22Rv1 (cell line): ENCODE results near the gene HACD1.

Source experiments
- H3K27ac ChIP-seq: fragments of 450-650 bp; 2 replicates; pipeline ENCODE4 v1.5.1; 2017
- ZFX ChIP-seq: fragments of 450-650 bp; IDR thresholded peaks from 2 replicates; pipeline ENCODE4 v1.6.1; 2017; ENCODE audit warnings: antibody characterized with exemption, borderline replicate concordance
- TF ChIP-seq, protein P1 (sequence below): fragments of 450-650 bp; IDR thresholded peaks from 2 replicates; pipeline ENCODE4 v1.5.1; 2017; ENCODE audit warnings: mild to moderate bottlenecking

Gene HACD1, protein sequence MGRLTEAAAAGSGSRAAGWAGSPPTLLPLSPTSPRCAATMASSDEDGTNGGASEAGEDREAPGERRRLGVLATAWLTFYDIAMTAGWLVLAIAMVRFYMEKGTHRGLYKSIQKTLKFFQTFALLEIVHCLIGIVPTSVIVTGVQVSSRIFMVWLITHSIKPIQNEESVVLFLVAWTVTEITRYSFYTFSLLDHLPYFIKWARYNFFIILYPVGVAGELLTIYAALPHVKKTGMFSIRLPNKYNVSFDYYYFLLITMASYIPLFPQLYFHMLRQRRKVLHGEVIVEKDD

GRCh38 chr10:17617031-17617911 is at the start of gene HACD1:
TSS of gene HACD1 (minus strand) at chr10:17617374. CDS start at chr10:17617339, 35 bp downstream.
- TF ChIP-seq, protein P1, sequence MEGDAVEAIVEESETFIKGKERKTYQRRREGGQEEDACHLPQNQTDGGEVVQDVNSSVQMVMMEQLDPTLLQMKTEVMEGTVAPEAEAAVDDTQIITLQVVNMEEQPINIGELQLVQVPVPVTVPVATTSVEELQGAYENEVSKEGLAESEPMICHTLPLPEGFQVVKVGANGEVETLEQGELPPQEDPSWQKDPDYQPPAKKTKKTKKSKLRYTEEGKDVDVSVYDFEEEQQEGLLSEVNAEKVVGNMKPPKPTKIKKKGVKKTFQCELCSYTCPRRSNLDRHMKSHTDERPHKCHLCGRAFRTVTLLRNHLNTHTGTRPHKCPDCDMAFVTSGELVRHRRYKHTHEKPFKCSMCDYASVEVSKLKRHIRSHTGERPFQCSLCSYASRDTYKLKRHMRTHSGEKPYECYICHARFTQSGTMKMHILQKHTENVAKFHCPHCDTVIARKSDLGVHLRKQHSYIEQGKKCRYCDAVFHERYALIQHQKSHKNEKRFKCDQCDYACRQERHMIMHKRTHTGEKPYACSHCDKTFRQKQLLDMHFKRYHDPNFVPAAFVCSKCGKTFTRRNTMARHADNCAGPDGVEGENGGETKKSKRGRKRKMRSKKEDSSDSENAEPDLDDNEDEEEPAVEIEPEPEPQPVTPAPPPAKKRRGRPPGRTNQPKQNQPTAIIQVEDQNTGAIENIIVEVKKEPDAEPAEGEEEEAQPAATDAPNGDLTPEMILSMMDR: no peak; the same call in 1 of the 2 replicates
- TF ChIP-seq ZFX: no peak
- H3K27ac ChIP-seq: no peak within 1 kb of the TSS

DNA sequence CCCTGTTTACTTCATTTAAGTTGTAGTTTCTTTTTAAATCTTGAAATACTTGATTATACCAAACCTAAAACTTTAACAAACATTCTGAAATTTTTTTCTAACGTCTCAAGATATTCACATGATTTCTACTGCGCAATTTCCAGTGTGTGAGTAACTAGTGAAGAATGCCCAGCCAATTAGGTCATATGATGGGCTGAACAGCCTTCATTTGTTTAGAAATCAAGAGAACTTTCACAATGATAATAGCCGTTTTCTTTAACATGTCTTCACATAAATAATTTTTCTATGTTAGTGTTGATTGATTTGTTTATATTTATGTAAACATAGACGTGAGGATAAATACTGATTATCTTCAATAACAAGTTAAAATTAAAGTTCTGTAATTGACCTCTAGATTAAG is 48.6 kb upstream of the HACD1 start:
- H3K27ac ChIP-seq: no peak overlapping the region
- TF ChIP-seq ZFX: no peak
- TF ChIP-seq, protein P1: no peak

GRCh38 chr10:17663450-17663849 is 46.3 kb upstream of the HACD1 start:
- no peak overlapping the region for H3K27ac ChIP-seq
- TF ChIP-seq ZFX: no peak
- TF ChIP-seq, protein P1: no peak

DNA sequence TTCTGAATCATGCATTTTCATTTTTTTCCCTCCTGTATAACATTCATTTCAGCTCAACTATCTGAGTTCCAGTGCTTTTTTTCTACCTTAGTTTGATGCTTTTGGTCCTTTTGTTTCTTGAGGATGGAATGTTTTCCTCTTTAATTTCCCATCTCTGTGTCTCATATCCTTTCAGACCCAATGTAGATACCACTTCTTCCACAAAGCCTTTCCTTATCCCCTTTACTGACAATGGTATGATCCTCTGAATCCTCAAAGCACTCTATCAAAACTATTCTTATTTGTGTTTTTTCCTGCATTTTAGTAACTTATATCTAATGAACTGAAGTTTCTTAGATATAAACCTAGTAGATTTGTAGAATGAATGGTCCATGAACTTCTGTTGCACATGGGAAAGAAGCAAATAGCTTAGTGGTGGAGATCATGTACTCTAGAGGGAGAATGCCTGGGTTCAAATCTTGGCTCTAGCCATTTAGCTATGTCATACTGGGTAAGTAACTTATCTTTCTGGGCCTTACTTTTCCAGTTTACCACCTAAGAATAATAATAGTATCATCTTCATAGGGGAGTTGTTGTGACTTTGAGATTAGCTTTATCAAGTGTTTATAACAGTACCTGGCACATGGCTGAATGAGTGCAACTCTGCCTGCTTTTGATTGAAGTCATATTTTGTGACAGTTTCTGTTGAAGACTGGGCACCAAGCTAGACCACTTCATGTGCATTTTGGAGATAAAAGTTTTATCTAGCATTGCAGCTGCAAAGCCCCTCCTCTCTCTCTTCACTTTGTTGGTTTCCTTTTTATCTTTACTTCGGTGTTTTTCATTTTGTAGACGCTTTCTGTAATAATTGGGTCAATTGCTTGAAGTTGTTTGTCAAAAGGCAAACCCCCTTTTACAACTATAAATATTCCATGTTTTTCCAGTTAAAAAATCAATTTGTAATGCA is 45.3 kb upstream of the HACD1 start:
- H3K27ac ChIP-seq: no peak overlapping the region
- TF ChIP-seq ZFX: no peak
- TF ChIP-seq, protein P1: no peak

DNA sequence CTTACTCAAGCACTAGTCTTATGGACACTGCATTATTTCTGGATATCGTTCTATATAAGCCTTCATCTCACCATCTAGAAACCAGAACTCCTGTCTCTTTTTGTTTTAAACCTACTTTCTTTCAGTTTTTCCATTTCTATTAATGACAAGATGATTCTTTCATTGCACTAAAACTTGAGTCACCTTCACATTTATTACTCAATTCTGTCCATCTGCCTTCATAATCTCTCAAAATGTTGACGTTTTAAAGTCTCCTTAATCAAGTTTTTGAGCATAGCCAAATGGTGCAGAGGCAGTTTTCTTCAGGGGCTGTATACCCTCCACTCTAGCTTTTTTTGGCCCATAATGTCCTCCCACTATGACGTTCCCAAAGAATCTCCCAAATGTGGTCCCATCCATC is 44.3 kb upstream of the HACD1 start:
- H3K27ac ChIP-seq: no peak overlapping the region
- TF ChIP-seq, protein P1: no peak
- no peak for TF ChIP-seq ZFX

DNA sequence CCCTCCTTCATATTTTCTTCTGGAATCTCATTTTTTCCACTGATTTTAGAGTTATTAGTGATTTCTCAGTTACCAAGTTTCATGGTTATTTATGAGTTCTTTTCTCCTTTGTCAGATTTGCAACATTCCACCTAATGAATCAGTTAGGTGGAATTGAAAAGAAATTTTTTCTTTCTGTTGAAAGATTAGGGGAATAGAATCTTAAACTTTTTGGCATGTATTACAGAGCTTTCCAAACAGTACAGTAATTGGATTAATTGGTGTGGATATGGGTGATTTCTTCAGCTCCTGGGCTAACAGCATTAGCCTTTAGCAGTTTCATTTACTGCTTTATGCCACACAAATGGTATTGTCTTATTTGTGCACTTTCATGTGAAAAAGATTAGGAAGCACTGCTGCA is 43.7 kb upstream of the HACD1 start:
- TF ChIP-seq, protein P1: no peak
- no peak for TF ChIP-seq ZFX
- no peak overlapping the region for H3K27ac ChIP-seq
